RWPE1 (cell line): ENCODE measurements around the gene ABLIM2.
"Not testable (repeated sequence)": the region's sequence is repeated elsewhere in the genome, so short reads cannot be mapped to it uniquely, and the experiment has no call there.

ENCODE experiments used
- CTCF ChIA-PET: fragments of 350-600 bp; sonication (Branson Sonifier 250); formaldehyde crosslinking; extraction: SDS; loops from one replicate; lab custom pipeline; 2021; lab: Yijun Ruan, JAX
- POLR2A ChIA-PET: fragments of 400-600 bp; formaldehyde crosslinking; extraction: SDS; loops from one replicate; lab custom pipeline; 2020; ENCODE audit warnings: antibody characterized with exemption; ENCODE audit not compliant: low non-redundant PET; lab: Yijun Ruan, JAX
- DNase-seq: peaks from one replicate; pipeline ENCODE4 v3.0.0; 2012; ENCODE audit warnings: low spot score
- H3K27ac ChIP-seq: fragments of 450-650 bp; 2 replicates; pipeline ENCODE4 v1.5.1; 2017
- CTCF ChIP-seq: fragments of 450-650 bp; conservative IDR thresholded peaks from 2 replicates; pipeline ENCODE4 v1.5.1; 2017; ENCODE audit warnings: low read depth, mild to moderate bottlenecking

Gene ABLIM2

GRCh38 chr4:7950301-7951092, 208.1 kb downstream of the ABLIM2 start:
- H3K27ac ChIP-seq: no peak overlapping the region
- ChIA-PET CTCF (interaction anchor here (0.6 kb wide), 1 partner anchor 36 kb away, joined by 6 read pairs; no protein-coding TSS in a partner anchor), POLR2A (no interaction called here)

DNA sequence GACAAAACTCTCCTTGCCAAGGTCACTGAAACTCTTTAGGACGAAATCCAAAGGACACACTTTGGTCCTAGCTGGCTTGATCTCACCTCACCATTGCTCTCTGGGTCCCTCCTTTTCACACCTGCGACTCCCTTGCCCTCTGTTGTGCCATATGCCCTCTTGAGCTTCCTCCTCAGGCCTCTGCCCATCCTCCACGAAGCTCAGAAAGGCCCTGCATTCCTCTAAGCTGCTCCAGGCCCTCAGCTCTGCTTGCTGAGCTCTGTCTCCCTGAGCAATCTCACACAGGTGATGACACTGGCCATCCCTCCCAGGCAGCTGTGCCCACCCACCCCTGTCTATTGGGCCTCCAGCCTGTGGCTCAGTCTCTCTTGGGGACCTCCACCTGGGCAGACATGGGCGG, 208.9 kb downstream of the ABLIM2 start:
- H3K27ac ChIP-seq: no peak overlapping the region
- no peak for TF ChIP-seq CTCF
- ChIA-PET CTCF (no interaction called here), POLR2A (no interaction called here)
- DNase-seq: no peak

More at GRCh38 chr4:7950301-7951092, 208.1 kb downstream of the ABLIM2 start:
- no peak for DNase-seq
- no peak for TF ChIP-seq CTCF

- no peak for DNase-seq
- POLR2A ChIA-PET: no interaction called here
- no peak for TF ChIP-seq CTCF
- H3K27ac ChIP-seq: no peak overlapping the region
- CTCF ChIA-PET: no interaction called here
Measured at GRCh38 chr4:7947927-7948326, 210.7 kb downstream of the ABLIM2 start.

- ChIA-PET POLR2A (no interaction called here), CTCF (interaction anchor here (0.7 kb wide), 1 partner anchor 42 kb away, joined by 5 read pairs; no protein-coding TSS in a partner anchor)
- TF ChIP-seq CTCF: no peak
Measured at GRCh38 chr4:7945709-7946380, 212.8 kb downstream of the ABLIM2 start.

GRCh38 chr4:7944599-7945220, 213.9 kb downstream of the ABLIM2 start:
- no peak overlapping the region for H3K27ac ChIP-seq
- DNase-seq: no peak
- ChIA-PET CTCF (interaction anchor here (0.7 kb wide), 1 partner anchor 101 kb away, joined by 6 read pairs; no protein-coding TSS in a partner anchor), POLR2A (no interaction called here)
- TF ChIP-seq CTCF: no peak

More at GRCh38 chr4:7945709-7946380, 212.8 kb downstream of the ABLIM2 start:
- no peak for DNase-seq
- no peak overlapping the region for H3K27ac ChIP-seq

GRCh38 chr4:7943688-7944087, 214.9 kb downstream of the ABLIM2 start:
- H3K27ac ChIP-seq, DNase-seq, POLR2A ChIA-PET: not testable (repeated sequence)
- CTCF ChIA-PET: interaction anchor here (0.6 kb wide), 1 partner anchor 70 kb away, joined by 5 read pairs; no protein-coding TSS in a partner anchor
